ENCODE measurements around the gene ADAMTS17.

ADAMTS17 gene

DNA sequence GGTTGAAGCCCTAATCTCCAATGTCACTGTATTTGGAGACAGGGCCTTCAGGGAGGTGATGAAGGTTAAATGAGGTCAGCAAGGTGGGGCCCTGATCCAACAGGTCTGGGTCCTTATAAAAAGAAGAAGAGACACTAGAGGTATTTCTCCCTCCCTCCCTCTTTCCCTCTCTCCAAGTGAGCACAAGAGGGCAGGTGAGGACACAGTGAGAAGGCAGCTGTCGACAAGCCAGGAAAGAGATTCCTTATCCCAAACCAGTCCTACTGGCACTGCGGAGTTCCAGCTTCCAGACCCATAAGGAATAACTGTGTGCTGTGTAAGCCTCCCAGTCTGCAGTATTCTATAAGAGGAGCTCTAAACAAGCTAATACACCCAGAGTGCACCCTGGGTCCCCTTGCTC, 134.7 kb downstream of the ADAMTS17 start:
- no peaks in the 10 kb centered on the region for H3K9me3 ChIP-seq (ENCODE audit: insufficient read depth, low read length, severe bottlenecking)
- H4K20me1 ChIP-seq (ENCODE audit: insufficient read depth, low read length): peaks cover 15% of the 10 kb centered on the region; the same call in 1 of the 2 replicates
- H3K9ac ChIP-seq (ENCODE audit: low read depth, low read length): no peak overlapping the region
- H3K4me1 ChIP-seq (ENCODE audit: insufficient read depth, low read length): peaks cover 22% of the 10 kb centered on the region
- TF ChIP-seq EZH2 (IDR thresholded peaks at IDR 0.05; ENCODE audit: borderline replicate concordance, low read depth, low read length, severe bottlenecking): no peak
- TF ChIP-seq CTCF (IDR thresholded peaks at IDR 0.05; ENCODE audit: borderline replicate concordance, extremely low read depth, low read length, poor library complexity, severe bottlenecking): no peak
- H3K4me2 ChIP-seq (ENCODE audit: insufficient read depth, low read length): no peak overlapping the region
- H2AFZ ChIP-seq (ENCODE audit: low read depth, low read length): no peak overlapping the region
- DNase-seq (no peak), ATAC-seq (ENCODE audit: insufficient read depth, low read depth) (no peak)
- H3K4me3 ChIP-seq (ENCODE audit: low read depth in 1 of 2, low read length in 2 of 2): no peak overlapping the region
- peaks cover 68% of the 10 kb centered on the region for H3K36me3 ChIP-seq (ENCODE audit: insufficient read depth, low read length)
- H3K27me3 ChIP-seq (ENCODE audit: insufficient read depth, low read length, poor library complexity): no peaks in the 10 kb centered on the region
- H3K27ac ChIP-seq (ENCODE audit: low read length): no peak overlapping the region
- H3K79me2 ChIP-seq (ENCODE audit: insufficient read depth, low read length): peaks cover 66% of the 10 kb centered on the region

DNA sequence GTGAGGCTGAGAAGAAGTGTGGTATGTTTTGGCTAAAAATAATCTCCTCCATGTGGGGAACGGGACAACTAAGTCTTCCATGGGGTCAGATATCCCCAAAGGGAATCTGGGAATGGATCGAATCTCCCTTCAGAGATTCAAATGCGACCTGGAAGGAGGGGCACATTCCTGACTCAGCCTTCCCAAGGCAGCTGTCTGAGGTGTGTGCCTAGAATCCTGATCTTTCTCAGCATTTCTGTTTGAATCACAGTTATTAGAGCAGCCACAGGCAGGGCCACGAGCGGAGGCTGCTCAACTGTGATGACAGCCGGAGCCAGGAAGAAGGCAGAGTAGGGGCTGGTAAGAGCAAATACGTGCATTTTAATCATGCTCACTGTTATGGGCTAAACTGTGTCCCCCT, 135.1 kb downstream of the ADAMTS17 start:
- Histone ChIP-seq H3K27me3 (ENCODE audit: insufficient read depth, low read length, poor library complexity) (no peaks in the 10 kb centered on the region), H3K27ac (ENCODE audit: low read length) (no peak overlapping the region), H3K4me1 (ENCODE audit: insufficient read depth, low read length) (peaks cover 26% of the 10 kb centered on the region), H3K4me2 (ENCODE audit: insufficient read depth, low read length) (no peak overlapping the region), H3K36me3 (ENCODE audit: insufficient read depth, low read length) (peaks cover 64% of the 10 kb centered on the region), H3K79me2 (ENCODE audit: insufficient read depth, low read length) (peaks cover 66% of the 10 kb centered on the region), H3K9ac (ENCODE audit: low read depth, low read length) (no peak overlapping the region), H3K4me3 (ENCODE audit: low read depth in 1 of 2, low read length in 2 of 2) (no peak overlapping the region), H4K20me1 (ENCODE audit: insufficient read depth, low read length) (peaks cover 17% of the 10 kb centered on the region), H3K9me3 (ENCODE audit: insufficient read depth, low read length, severe bottlenecking) (no peaks in the 10 kb centered on the region), H2AFZ (ENCODE audit: low read depth, low read length) (no peak overlapping the region)
- no peak for DNase-seq
- no peak for ATAC-seq (ENCODE audit: insufficient read depth, low read depth)
- TF ChIP-seq CTCF (IDR thresholded peaks at IDR 0.05; ENCODE audit: borderline replicate concordance, extremely low read depth, low read length, poor library complexity, severe bottlenecking): no peak
- TF ChIP-seq EZH2 (IDR thresholded peaks at IDR 0.05; ENCODE audit: borderline replicate concordance, low read depth, low read length, severe bottlenecking): no peak

DNA sequence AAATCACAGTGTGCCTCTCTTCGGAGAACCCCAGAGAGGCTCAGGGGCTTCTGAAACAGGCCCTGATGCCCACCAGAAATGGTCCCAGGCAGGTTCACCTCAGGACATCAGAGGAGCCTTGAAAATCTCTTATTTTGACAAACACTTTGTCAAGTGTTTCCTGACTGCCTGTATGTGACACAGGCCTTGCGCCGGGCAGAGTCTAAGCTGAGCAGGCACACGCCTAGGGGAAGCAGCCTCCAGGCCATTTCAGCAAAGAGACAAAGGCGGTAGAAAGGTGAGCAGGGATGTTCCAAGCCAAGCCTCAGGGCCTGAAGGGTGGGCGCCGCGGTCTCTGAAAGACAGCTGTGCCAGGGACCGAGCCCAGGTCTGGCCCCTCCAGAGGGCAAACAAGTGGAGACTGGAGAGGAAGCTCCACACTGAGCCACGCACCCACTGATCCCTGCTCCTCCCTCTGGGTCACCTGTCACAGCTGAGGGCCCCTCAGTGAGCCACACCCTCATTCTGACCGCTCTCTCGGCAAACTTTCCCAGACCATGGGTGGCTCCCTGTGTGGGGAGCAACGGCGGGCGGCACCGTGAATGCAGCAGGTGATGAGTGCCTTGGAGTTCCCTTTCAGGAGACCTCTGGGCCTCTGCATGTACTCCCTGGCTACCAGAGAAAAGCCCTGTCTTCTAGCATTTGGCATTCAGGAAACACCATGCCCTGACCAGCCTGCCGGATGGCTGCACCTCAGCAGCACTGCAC, 136.1 kb downstream of the ADAMTS17 start:
- Histone ChIP-seq H3K4me2 (ENCODE audit: insufficient read depth, low read length) (no peak overlapping the region), H3K79me2 (ENCODE audit: insufficient read depth, low read length) (peaks cover 69% of the 10 kb centered on the region), H2AFZ (ENCODE audit: low read depth, low read length) (no peak overlapping the region), H4K20me1 (ENCODE audit: insufficient read depth, low read length) (peaks cover 20% of the 10 kb centered on the region), H3K27me3 (ENCODE audit: insufficient read depth, low read length, poor library complexity) (no peaks in the 10 kb centered on the region), H3K27ac (ENCODE audit: low read length) (no peak overlapping the region), H3K4me1 (ENCODE audit: insufficient read depth, low read length) (peaks cover 32% of the 10 kb centered on the region), H3K4me3 (ENCODE audit: low read depth in 1 of 2, low read length in 2 of 2) (no peak overlapping the region), H3K36me3 (ENCODE audit: insufficient read depth, low read length) (peaks cover 66% of the 10 kb centered on the region), H3K9me3 (ENCODE audit: insufficient read depth, low read length, severe bottlenecking) (no peaks in the 10 kb centered on the region), H3K9ac (ENCODE audit: low read depth, low read length) (no peak overlapping the region)
- ATAC-seq (ENCODE audit: insufficient read depth, low read depth) (no peak), DNase-seq (no peak)
- TF ChIP-seq CTCF (IDR thresholded peaks at IDR 0.05; ENCODE audit: borderline replicate concordance, extremely low read depth, low read length, poor library complexity, severe bottlenecking) (no peak), EZH2 (IDR thresholded peaks at IDR 0.05; ENCODE audit: borderline replicate concordance, low read depth, low read length, severe bottlenecking) (no peak)
